Activated CD4-positive, alpha-beta T cell treated with anti-CD3 and anti-CD28 coated beads for 36 hours (primary cell): Measurements from ENCODE around the gene GATA5. TPM values are rescaled to one million over a fixed set of nuclear protein-coding genes. Genes with fewer than 3 reads are reported as not detected.
"Not testable (repeated sequence)": the region's sequence is repeated elsewhere in the genome, so short reads cannot be mapped to it uniquely, and the experiment has no call there.

Experiments
- ATAC-seq: fragments of 200-7000 bp; cut with Tn5 transposase; one replicate; pipeline ENCODE4 v1.10.0; 2021; ENCODE audit warnings: mild to moderate bottlenecking, moderate library complexity
- CTCF ChIA-PET: fragments of 350-600 bp; sonication (Branson Sonifier 250); formaldehyde crosslinking; loops from one replicate; lab custom pipeline; 2021; ENCODE audit warnings: antibody characterized with exemption; lab: Charles Lee
- POLR2A ChIA-PET: fragments of 350-600 bp; sonication (Branson Sonifier 250); formaldehyde crosslinking; loops from one replicate; lab custom pipeline; 2021; ENCODE audit warnings: antibody characterized with exemption, inconsistent platforms; lab: Charles Lee
- DNase-seq: peaks from one replicate; pipeline ENCODE4 v3.0.0-alpha.2; 2020
- H3K27ac Mint-ChIP-seq: one replicate; pipeline ENCODE4 v1.8.0; 2021; ENCODE audit warnings: mixed read lengths
- H3K27me3 Mint-ChIP-seq: one replicate; pipeline ENCODE4 v1.8.0; 2021; ENCODE audit warnings: mixed read lengths
- H3K36me3 Mint-ChIP-seq: one replicate; pipeline ENCODE4 v1.8.0; 2021; ENCODE audit warnings: low read depth, mixed read lengths
- H3K4me1 Mint-ChIP-seq: one replicate; pipeline ENCODE4 v1.8.0; 2021; ENCODE audit warnings: mixed read lengths
- H3K4me3 Mint-ChIP-seq: one replicate; pipeline ENCODE4 v1.8.0; 2021; ENCODE audit warnings: mild to moderate bottlenecking, moderate library complexity, mixed read lengths
- H3K9me3 Mint-ChIP-seq: one replicate; pipeline ENCODE4 v1.8.0; 2021; ENCODE audit warnings: low read depth, mixed read lengths
- intact Hi-C, 2 experiments: fragments of 100-400 bp; cut with DNase I in 1 of 2; cut with micrococcal nuclease in 1 of 2; formaldehyde crosslinking; loops; one replicate each; pipeline versions ENCODE4 v1.14.2 to v1.15.1; 2022 to 2024; cut with DNase I, micrococcal nuclease
- total RNA-seq, 2 experiments: library from RNA; stranded (reverse); gene quantifications; one replicate each; pipeline ENCODE4 v1.2.3, GENCODE V29; 2021

The GATA5 gene
- total RNA-seq, 2 experiments from 2014 or later: not detected

DNA sequence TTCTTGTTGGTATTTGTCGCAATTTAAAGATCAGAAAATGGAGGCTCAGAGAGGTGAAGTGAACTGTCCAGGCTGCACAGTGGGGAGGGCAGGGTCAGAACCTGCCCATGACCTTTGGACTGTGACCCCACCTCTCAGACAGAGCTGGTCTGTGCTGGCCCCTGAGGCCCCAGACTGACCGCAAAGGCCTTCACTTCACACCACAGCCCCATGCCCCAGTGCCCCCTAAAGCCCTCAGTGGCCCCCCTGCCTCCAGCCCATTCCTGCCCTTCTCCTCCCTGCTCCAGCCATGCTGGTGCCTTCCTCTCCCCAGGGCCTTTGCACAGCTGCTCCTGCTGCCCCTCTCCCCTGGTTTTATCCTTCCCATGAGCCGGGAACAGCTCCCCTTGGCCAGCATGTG is 39.1 kb downstream of the GATA5 start:
- ChIA-PET POLR2A (no interaction called here), CTCF (no interaction called here)
- H3K4me1 Mint-ChIP-seq: no peaks in the 10 kb centered on the region
- H3K27ac Mint-ChIP-seq: no peak overlapping the region
- intact Hi-C loops: no loop called here
- ATAC-seq (no peak), DNase-seq (no peak)
- no peaks in the 10 kb centered on the region for H3K9me3 Mint-ChIP-seq
- H3K27me3 Mint-ChIP-seq: peaks cover 11% of the 10 kb centered on the region
- H3K36me3 Mint-ChIP-seq: no peaks in the 10 kb centered on the region
- no peak overlapping the region for H3K4me3 Mint-ChIP-seq

DNA sequence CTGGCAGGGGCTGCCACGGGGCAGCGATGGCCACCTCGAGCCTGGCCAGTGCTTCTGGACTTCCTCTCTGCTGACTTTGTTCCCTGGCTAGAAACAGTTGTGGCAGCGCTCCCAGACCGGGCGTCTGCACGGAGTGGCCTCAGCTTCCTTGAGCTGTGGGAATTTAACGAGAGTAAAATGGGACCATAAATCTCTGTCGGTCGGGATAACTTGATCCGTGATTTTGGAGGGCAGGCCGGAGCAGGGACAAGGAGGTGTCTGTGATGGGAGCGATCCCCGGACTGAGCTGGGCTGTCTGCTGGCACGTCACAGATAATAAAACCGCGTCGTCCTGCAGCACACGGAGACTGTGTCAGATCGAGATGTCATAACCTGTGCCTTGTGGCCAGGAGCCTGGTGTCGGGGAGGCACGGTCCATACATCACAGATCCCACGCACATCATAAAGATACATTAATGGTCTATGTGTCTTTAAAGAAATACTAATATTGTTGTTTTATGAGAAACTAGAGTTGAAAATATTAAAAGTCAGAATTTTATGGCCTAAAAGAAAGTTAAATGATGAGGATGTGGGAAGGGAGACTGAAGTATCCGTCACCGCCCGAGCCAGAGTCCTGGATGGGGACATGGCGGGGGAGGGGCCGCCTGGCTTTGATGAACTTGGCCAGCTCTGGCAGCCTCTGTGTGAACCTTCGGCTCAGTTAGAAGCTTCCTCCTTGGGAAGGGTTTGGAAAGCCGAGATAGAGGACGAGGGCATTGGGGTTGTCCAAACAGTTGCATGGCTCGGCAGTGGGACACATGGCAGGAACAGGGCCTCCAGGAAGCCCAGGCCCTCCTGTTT is 41.9 kb downstream of the GATA5 start:
- ChIA-PET POLR2A (no interaction called here), CTCF (no interaction called here)
- no peak for DNase-seq
- no peaks in the 10 kb centered on the region for H3K9me3 Mint-ChIP-seq
- H3K27ac Mint-ChIP-seq: no peak overlapping the region
- no peaks in the 10 kb centered on the region for H3K4me1 Mint-ChIP-seq
- intact Hi-C loops: no loop called here
- no peaks in the 10 kb centered on the region for H3K36me3 Mint-ChIP-seq
- ATAC-seq: no peak
- H3K27me3 Mint-ChIP-seq: peaks cover 9% of the 10 kb centered on the region
- no peak overlapping the region for H3K4me3 Mint-ChIP-seq

DNA sequence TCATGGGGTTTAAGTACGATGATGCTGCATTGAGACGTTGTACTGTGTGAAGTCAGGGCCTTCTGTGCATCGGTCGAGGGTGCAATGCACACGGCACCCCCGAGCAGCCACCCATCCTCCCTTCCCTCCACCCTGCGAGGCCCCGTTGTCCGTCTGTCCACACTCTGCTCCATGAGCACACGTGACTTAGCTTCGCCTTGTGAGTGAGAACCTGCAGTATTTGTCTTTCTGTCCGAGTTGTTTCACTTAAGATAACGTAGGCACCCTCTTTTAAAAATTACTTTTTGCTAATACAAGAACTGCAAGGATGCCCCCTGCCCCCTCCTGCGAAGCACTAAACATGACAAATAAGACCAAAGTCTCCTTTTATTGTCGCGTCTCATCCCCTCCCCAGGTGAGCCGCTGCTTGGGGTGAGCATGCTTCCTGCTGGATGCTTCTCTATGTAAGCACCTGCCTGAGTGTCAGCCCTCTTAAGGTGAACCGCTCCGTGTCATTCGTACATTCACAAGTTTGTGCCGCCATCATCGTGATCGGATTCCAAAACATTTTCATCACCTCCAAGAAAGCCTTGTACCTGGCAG is 44.8 kb downstream of the GATA5 start:
- H3K36me3 Mint-ChIP-seq: no peaks in the 10 kb centered on the region
- intact Hi-C loops: no loop called here
- ATAC-seq (no peak), DNase-seq (no peak)
- H3K27me3 Mint-ChIP-seq: peaks cover 9% of the 10 kb centered on the region
- H3K4me1 Mint-ChIP-seq: no peaks in the 10 kb centered on the region
- CTCF ChIA-PET: no interaction called here
- H3K9me3 Mint-ChIP-seq: no peaks in the 10 kb centered on the region
- POLR2A ChIA-PET: no interaction called here
- H3K4me3 Mint-ChIP-seq: no peak overlapping the region
- no peak overlapping the region for H3K27ac Mint-ChIP-seq

DNA sequence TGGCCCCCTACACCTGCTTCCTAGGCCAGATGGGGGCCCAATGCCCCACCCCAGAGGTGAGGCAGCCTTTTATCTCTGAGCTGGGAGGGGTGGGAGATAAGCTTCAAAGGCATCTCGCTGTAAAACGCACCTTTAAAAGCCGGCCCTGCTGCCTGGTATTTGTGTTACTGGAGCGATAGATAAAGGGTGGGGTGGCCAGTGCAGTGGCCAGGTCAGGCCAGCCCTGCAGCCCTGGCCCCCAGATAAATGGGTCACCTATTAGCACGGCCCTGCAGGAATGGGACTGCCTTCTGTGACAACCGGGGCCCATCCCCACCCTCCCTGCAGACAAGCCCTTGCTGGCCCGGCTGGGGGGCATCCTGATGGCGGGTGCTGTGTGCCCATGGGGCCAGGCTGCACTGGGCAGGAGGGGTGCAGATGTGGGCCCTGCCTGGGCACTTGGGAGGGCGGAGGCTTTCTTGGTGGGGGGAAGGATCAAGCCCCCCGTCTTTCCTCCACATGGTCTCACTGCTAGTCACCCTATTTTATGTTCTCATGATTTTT is 45.4 kb downstream of the GATA5 start:
- Mint-ChIP-seq H3K4me3 (no peak overlapping the region), H3K27me3 (peaks cover 8% of the 10 kb centered on the region), H3K4me1 (no peaks in the 10 kb centered on the region), H3K9me3 (no peaks in the 10 kb centered on the region), H3K36me3 (no peaks in the 10 kb centered on the region), H3K27ac (no peak overlapping the region)
- DNase-seq (no peak), ATAC-seq (no peak)
- POLR2A ChIA-PET: no interaction called here
- CTCF ChIA-PET: no interaction called here
- intact Hi-C loops: no loop called here

DNA sequence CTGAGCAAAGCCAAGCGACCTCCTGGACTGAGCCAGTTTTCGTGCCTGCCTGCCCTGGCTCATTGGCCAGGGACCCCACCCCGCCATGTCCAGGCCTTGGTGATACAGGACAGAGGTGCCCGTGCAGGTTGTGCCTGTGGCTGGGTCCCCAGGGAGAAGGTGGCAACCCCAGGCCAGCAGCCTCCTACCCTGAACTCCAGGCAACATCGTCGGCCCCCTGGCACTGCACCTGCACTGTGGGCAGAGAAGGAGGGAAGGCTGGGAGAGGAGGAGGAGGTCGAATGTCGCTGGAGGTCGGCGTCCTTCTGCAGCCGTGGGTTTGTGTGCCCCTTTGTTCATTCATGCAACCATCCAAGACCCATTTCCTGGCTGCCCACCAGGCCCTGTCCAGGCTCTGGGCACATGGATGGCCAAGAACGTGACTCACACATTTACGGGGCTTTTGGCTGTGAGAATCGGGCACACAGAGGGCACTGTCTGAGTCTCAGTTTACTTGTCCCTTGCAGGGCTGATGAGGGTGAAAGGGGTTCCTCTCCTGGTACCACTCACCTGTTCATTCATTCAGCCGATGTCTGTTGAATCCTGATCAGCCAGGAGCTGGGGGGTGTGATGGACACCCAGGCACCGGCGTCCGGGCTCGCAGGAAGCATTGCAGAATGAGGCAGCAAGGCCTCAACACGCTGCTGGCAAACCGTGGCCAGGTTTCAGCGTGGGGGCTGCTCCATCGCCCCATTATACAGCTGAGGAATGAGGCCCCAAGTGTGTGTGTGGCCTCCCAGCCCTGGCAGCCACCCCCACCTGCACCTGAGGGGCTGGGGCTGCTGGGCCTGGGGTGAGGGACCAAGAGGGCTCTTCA is 46.1 kb downstream of the GATA5 start:
- peaks cover 6% of the 10 kb centered on the region for H3K27me3 Mint-ChIP-seq
- H3K36me3 Mint-ChIP-seq: no peaks in the 10 kb centered on the region
- DNase-seq (no peak), ATAC-seq (no peak)
- H3K4me3 Mint-ChIP-seq: no peak overlapping the region
- no peaks in the 10 kb centered on the region for H3K4me1 Mint-ChIP-seq
- POLR2A ChIA-PET: no interaction called here
- no peak overlapping the region for H3K27ac Mint-ChIP-seq
- CTCF ChIA-PET: no interaction called here
- H3K9me3 Mint-ChIP-seq: no peaks in the 10 kb centered on the region
- intact Hi-C loops: no loop called here

DNA sequence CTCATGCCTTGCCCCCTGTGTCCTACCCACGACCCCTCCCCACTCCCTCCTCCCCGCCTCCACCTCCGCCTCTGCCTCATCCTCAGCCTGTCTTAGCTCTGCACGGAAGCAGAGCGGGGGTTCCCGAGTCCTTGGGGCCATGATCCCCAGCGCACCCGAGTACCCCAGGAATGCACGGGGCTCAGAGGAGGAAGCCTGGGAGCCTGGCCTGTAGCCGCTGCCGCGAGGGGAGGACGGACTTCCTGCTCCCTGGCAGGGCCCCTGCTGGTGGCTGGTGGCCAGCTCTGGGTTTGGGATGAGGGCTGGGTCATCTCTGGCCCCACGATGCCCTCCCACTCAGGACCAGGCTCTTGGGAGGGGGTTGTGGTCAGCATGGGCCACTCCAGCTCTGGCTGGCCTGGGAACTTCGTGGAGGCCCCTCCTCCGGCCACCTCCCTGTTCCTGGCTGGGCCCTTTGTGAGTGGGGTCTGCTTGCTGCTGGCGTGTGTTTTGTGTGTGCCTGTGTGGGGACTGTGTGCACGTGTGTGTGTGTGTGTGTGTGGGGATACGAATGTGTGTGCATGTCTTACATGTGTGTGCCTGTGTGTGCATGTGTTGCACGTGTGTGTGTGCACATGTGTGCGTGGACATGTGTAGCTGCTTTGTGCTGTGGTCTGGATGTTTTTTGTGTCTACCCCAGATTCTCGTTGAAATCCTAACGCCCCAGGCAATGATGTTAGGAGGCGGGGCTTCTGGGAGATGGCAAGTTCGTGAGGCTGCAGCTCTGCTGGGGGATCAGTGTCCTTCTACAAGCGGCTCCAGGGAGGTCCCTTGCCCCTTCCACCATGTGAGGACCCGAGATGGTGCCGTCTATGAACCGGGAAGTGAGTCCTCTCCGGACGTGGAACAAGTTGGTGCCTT is 47.1 kb downstream of the GATA5 start:
- ATAC-seq (no peak), DNase-seq (no peak)
- Mint-ChIP-seq H3K4me1 (no peaks in the 10 kb centered on the region), H3K36me3 (no peaks in the 10 kb centered on the region), H3K27me3 (peaks cover 3% of the 10 kb centered on the region), H3K27ac (no peak overlapping the region), H3K4me3 (no peak overlapping the region), H3K9me3 (no peaks in the 10 kb centered on the region)
- CTCF ChIA-PET: interaction anchor here (0.7 kb wide), 1 partner anchor 34 kb away, joined by 3 read pairs; no protein-coding TSS in a partner anchor
- intact Hi-C loops: no loop called here
- POLR2A ChIA-PET: no interaction called here

DNA sequence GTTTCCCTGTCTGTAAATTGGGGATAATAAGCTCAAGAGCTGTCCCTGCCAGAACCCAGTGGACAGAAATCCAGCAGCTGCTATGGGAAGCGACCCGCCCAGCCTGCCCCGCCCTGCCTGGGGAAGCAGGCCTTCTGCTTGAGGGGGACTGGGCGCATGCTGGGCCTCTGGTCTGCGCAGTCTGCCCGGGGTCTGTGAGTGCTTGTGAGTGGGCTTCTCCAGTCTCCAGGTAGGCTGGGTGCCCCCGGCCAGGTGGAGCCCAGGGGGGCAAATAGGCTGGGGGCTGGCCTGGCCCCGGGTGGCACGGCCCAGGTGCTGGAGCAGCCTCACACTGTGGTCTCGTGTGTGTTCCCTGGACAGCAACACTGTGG is 47.8 kb downstream of the GATA5 start:
- H3K9me3 Mint-ChIP-seq: no peaks in the 10 kb centered on the region

DNA sequence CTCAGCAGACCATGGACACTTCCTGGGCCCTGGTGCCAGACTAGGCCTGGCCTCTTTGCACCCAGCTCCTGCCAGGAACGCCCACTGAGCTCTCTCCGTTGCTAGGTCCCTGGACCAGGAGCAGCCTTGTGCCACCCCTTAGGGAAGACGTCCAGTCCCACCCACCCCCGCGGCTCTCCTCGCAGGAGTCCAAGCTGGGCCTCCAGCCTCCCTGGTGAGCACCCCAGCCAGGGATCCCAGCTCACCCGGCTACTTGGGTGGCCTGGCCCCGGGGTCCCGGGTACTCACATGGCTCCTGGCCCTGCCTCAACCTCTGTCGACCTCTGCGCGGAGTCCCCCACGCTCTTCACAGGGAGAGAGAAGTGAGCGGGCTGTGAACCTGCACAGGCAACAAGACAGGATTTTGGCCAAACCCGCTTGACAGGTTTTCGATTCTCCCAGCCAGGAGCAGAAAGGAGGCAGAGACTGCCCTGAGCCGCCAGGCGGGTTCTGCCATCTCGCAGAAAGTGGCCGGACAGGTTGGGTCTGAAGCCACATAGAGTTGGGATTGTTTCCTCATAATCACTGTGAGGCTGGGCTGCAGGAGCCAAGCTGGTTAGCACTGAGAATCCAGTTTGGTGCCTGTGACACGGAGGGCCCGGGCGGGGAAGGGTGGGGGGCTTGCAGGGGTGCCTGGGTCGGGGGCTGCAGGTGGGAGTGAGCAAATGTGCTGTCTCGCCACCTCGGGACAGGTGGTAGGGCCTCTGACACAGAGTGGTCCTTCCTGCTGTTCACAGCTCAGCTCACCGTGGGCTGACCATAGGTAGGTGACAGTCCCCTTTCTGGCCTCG is 48.4 kb downstream of the GATA5 start, which contains the start of gene RBBP8NL:
Gene RBBP8NL (minus strand): TSS at position 368 of the 830 bp plus-strand sequence. CDS start 7,892 bp downstream, outside the sequence.
- H3K4me1 Mint-ChIP-seq: no peaks in the 10 kb centered on the region
- no peak within 1 kb of the TSS for H3K4me3 Mint-ChIP-seq
- H3K27ac Mint-ChIP-seq: no peak within 1 kb of the TSS
- peaks cover 2% of the 10 kb centered on the region for H3K27me3 Mint-ChIP-seq
- ChIA-PET POLR2A (no interaction called here), CTCF (no interaction called here)
- H3K36me3 Mint-ChIP-seq: no peaks in the 10 kb centered on the region
- H3K9me3 Mint-ChIP-seq: no peaks in the 10 kb centered on the region
- no peak for ATAC-seq
- intact Hi-C loops: no loop called here
- no peak for DNase-seq

More for the DNA sequence above, 47.8 kb downstream of the GATA5 start:
- ATAC-seq (no peak), DNase-seq (no peak)
- H3K27me3 Mint-ChIP-seq: peaks cover 2% of the 10 kb centered on the region
- POLR2A ChIA-PET: no interaction called here
- no peaks in the 10 kb centered on the region for H3K36me3 Mint-ChIP-seq
- no peak overlapping the region for H3K4me3 Mint-ChIP-seq
- CTCF ChIA-PET: no interaction called here
- no peaks in the 10 kb centered on the region for H3K4me1 Mint-ChIP-seq
- H3K27ac Mint-ChIP-seq: no peak overlapping the region
- intact Hi-C loops: no loop called here

DNA sequence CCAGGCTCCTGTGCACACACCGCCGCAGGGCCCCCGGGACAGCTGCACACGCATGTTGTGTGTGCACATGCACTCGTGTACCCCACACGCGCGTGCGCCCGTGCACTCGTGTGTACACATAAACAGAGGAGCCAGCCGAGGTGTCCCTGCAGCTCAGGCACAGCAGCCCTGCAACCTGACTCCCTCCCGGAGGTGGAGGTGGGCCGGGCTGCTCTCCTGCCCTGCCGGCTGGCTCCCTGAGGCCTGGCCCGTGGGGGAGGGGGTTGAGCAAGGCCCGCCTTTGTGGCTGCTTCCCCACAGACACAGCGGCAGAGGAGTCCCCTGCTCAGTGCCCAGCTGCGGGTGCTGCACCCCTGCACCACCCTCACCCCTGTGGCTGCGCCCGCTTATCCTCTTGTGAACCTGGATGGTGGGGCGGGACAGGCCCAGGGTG is 49.1 kb downstream of the GATA5 start:
- Mint-ChIP-seq H3K4me1 (no peaks in the 10 kb centered on the region), H3K27ac (no peak overlapping the region), H3K36me3 (no peaks in the 10 kb centered on the region), H3K4me3 (no peak overlapping the region), H3K9me3 (no peaks in the 10 kb centered on the region), H3K27me3 (peaks cover 2% of the 10 kb centered on the region)
- DNase-seq: no peak
- no peak for ATAC-seq
- intact Hi-C loops: no loop called here
- ChIA-PET CTCF (no interaction called here), POLR2A (no interaction called here)

DNA sequence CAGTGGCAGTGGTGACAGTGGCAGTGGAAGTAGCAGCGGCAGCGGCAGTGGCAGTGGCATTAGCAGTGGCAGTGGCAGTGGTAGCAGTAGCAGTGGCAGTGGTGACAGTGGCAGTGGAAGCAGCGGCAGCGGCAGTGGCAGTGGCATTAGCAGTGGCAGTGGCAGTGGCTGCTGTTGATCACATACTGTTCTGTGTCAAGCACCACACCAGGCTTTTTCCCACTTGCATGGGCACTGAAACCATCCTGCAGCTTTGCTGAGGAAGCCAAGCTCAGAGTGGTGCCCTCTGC is 49.8 kb downstream of the GATA5 start:
- intact Hi-C loops, H3K36me3 Mint-ChIP-seq, H3K9me3 Mint-ChIP-seq, ATAC-seq, CTCF ChIA-PET, H3K27ac Mint-ChIP-seq, H3K4me1 Mint-ChIP-seq, DNase-seq, H3K27me3 Mint-ChIP-seq, H3K4me3 Mint-ChIP-seq, POLR2A ChIA-PET: not testable (repeated sequence)
